ENCODE results near the gene CD81. TPM values are rescaled to one million over a fixed set of nuclear protein-coding genes. Genes with fewer than 3 reads are reported as not detected.
"Not testable (repeated sequence)": the region's sequence is repeated elsewhere in the genome, so short reads cannot be mapped to it uniquely, and the experiment has no call there.

CD81 gene, protein sequence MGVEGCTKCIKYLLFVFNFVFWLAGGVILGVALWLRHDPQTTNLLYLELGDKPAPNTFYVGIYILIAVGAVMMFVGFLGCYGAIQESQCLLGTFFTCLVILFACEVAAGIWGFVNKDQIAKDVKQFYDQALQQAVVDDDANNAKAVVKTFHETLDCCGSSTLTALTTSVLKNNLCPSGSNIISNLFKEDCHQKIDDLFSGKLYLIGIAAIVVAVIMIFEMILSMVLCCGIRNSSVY
- 248 and 294 TPM in 2 replicates for total RNA-seq

DNA sequence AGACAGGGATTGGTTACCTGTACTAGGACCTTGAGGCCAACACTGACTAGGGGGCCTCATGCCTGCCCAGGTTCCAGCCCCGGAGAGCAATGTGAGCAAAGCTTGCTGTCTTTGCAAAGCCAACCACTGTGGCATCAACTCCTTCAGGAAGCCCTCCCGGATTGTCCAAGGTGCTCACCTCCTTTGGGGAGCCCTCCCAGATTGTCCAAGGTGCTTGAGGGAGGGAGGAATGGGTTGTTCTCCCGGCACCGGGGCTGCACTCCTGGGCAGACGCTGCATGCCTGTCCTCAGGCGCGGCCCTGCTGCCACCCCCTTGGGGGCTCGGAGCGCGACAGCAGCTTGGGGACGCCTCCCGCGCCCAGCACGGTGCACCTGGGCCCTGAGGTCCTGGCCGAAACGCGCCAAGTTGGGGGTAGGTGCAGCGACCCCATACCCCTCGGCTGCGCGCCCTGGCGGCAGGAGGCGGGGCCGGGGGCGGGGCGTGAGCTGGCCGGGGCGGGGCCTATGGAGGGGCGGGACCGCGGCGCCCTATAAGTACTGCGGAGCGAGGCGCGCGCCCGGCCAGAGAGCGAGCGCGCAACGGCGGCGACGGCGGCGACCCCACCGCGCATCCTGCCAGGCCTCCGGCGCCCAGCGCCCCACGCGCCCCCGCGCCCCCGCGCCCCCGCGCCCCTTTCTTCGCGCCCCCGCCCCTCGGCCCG lies at the start of gene CD81:
Gene CD81, plus strand, starts transcription at position 560 of the 701 bp plus-strand sequence. CDS start 240 bp downstream, outside the sequence.
- DNase-seq, result peak; percentile 71

DNA sequence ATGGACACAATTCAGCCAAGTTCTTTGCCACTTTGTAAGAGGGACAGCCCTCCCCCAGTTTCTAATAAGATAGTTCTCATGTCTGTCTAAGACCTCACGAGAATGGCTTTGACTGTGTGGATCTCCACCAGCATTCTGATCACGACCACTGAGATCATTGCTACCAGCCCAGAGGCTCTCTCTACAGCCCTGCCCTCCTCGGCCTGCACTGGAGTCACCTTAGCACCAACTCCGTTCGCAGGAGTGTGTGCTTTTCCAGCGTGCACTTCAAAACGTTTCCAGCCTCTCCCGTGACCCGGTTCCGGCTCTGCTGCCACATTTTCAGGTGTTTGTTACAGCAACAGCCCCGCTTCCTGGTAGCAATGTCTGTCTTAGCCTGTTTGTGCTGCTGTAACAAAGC lies 49.1 kb upstream of the CD81 start:
- DNase-seq, result no peak

DNA sequence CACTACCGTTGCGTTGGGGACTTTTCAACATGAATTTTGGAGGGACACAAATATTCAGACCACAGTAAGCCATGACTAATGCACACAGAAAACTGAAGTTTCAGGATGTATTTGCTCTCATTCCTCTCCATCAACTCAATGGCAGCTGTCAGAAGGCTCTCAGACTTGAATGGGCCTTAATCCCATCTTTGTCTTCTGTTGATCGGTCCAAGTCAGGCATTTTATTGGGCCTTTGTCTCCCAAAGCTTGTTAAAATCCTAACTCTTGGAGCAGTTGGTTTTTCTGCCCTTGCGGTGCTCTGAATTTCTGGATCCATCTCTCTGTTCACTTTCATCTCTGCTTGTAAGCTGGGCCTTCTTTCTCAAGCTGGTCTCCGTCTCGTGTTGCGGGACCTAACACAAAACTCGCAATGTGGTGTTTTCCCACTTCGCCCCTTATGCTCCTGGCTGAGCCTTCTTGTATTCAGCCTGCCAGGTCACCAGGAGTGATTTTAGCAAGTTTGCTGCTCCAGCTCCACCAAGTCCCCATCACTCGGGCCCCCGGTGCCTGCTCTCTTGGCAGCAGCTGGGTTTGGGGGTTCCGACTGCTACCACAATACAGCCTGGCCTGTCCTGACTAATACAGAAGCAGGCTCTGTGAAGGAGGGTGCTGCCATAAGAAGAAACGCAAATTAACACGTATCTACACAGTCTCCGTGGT lies 48.3 kb upstream of the CD81 start:
- DNase-seq, result no peak

DNA sequence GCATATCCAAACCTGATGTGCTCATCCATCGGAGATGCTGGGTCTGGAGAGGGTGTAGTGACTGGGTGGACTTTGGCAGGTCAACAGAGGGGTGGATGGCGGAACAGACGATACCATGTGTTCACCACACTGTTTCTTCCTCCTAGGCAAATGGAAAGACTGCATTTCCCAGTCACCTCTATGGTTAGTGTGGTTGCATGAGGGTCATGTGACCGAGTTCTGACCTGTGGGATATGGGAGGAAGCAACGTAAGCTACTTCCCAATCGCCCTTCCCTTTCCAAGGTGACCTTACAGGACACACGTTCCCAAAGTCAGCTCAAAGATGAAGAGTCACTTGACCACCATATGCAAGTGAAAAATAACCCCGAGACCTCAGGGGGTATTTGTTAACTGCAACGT lies 47.6 kb upstream of the CD81 start:
- no peak for DNase-seq

DNA sequence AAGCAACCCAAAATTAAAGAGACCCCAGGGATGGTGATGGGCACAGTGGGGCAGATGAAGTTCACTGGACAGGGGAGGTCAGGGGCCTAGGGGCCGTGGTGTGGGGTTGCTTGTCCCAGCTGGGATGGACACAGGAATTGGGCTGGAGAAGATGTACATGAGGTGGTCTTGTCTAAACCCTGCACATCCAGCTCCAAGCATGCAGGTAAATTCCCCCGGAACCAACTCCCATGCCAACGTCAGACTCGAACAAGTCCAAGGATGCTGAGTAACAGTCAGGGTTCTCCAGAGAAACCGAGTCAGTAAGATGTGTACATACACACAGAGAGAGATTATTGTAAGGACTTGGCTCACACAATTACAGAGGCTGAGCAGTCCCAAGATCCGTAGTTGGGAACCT lies 46.4 kb upstream of the CD81 start:
- DNase-seq, result no peak

DNA sequence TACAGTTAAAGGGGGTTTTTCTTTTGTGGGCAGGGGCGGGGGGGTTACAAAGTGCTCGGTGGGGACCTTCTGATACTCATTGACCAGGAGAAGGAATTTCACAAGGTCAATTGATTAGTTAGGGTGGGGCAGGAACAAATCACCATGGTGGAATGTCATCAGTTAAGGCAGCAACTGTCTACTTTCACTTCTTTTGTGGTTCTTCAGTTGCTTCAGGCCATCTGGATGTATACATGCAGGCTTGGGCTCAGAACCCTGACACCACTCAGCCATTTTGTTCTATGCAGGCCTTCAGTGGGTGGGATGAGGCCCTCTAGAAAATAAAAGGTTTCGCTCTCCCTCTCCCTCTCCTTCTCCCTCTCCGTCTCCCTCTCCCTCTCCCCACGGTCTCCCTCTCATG lies 45.7 kb upstream of the CD81 start:
- DNase-seq, result no peak

DNA sequence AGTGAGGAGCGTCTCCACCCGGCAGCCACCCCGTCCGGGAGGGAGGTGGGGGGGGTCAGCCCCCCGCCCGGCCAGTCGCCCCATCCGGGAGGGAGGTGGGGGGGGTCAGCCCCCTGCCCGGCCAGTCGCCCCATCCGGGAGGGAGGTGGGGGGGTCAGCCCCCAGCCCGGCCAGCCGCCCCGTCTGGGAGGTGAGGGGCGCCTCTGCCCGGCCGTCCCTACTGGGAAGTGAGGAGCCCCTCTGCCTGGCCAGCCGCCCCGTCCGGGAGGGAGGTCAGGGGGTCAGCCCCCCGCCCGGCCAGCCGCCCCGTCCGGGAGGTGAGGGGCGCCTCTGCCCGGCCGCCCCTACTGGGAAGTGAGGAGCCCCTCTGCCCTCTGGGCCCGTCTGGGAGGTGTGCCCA lies 44.5 kb upstream of the CD81 start:
- DNase-seq, result not testable (repeated sequence)

DNA sequence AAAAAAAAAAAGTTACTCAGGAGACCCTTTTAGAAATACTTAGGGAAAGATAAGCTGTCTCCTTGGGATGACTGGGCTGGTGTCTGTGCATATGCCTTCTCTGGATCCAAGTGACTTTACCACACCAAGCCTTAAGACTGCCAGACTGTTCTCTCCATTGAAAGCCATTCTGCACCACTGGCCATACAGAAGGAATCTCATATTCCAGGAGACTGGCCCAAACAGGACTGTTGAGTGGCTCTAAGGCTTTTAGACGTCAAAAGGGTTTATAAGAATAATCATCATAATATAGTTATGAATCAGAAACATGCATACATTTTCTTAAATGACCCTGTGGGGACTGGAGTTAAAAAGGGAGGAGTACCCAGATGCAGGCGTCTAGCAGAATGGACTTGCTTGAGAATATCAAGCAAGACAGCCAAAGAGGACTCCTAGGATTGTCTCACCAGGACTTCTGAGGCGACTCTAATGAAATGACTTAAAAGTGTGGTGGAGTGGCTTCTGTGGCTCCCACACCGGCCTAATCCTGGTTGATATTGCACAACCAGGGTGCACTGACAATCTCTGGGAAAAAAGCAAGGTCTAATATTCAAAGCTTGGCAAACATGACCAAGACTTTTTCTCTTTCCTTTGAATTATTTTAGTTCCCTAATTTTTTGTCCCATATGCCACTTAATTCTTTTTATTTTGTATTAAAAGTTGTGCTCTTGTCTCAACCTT lies 43.5 kb upstream of the CD81 start:
- DNase-seq, result not testable (repeated sequence)

DNA sequence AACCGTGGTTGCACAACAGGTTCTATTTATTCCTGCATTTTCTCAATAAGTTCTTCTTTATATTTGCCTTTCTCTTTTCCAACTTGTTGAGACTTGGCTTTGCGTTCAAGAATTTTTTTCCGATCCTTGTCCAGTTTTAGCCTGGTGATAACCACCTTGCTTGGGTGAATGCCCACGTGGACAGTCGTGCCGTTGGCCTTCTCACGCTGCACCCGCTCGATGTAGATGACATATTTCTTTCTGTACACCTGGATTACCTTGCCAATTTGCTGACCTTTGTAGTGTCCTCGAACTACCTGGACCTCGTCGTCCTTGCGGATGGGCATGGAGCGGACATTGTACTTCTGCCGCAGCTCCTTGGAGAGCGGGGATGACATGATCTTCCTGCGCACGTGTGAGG lies 41.8 kb upstream of the CD81 start:
- DNase-seq, result not testable (repeated sequence)

DNA sequence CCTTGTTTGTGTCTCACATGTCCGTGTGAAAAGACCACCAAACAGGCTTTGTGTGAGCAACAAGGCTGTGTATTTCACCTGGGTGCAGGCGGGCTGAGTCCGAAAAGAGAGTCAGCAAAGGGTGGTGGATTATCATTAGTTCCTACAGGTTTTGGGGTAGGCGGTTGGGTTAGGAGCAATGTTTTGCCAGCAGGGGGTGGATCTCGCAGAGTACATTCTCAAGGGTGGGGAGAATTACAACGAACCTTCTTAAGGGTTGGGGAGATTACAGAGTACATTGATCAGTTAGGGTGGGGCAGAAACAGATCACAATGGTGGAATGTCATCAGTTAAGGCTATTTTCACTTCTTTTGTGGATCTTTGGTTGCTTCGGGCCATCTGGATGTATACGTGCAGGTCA lies 38.4 kb upstream of the CD81 start:
- DNase-seq, result not testable (repeated sequence)

DNA sequence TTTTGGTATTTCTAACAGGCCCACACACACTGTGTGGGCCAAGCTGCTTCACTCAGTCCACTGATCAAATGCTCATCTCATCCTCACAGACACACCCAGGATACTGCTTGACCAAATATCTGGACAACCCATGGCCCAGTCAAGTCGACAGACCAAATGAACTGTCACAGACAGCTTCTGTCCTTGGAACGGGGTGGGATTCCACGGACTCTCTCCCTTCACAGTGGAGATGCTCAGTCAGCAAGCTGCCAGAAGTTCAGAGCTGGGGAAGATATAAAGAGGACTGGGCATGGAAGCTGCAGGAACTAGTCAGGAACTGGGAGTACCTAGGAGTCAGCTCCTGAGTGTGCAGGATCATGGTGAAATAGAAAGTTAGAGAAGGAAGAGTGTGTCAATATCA lies 34.6 kb upstream of the CD81 start:
- DNase-seq, result no peak

DNA sequence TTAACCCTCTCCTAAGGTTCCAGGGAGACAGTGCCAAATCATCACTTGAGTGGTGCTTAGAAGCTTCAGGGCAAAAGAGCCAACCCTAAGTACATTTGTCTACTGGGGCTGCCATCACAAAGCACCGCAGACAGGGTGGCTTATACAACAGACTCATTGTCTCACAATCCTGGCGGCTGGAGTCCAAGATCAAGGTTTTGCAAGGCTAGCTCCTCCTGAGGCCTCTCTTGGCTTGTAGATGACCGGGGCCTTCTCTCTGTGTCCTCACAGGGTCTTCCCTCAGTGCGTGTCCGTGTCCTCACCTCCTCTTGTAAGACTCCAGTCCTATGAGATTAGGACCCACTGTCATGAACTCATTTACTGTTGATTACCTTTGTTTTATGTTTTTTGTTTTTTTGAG lies 34.1 kb upstream of the CD81 start:
- DNase-seq, result no peak

DNA sequence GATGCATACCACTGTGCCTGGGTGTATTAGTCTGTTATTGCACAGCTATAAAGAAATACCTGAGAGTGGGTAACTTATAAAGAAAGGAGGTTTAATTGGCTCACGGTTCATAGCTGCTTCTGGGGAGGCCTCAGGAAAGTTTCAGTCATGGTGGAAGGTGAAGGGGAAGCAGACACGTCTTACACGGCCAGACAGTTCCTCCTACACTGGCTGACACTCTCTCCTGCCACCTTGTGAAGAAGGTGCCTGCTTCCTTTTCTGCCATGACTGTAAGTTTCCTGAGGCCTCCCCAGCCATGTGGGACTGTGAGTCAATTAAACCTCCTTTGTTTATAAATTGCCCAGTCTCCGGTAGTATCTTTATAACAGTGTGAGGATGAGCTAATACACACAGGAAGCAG lies 33.6 kb upstream of the CD81 start:
- no peak for DNase-seq

DNA sequence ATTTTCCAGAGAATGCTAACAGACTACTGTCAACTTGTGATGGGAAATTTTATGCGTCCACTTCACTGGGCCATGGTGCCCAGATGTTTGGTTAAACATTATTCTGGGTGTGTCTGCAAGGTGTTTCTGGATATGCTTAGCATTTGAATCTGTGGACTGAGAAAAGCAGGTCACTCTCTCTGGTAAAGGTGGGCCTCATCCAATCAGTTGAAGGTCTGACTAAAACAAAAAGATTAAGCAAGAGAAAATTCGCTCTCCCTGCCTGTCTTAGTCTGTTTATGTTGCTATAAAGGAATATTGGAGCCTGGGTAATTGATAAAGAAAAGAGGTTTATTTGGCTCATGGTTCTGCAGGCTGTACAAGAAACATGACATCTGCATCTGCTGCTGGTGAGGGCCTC lies 32.1 kb upstream of the CD81 start:
- no peak for DNase-seq

DNA sequence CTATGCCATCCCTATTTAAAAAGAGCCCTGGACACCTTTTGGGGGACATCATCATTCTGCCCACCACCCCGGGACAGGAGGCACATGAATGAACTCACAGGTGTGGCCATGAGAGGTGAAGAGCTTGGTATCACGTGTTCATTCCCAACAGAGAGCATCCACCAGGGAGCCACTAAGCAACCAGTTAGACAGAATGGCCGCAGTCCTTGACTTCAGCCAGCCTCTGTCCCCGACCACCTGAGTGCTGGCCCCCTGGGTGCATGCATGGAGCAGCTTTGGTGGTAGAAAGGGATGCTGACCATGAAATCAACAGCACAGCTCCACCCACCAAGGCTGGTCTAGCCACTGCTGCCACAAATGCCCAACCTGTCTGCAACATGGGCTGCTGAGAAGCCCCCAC lies 31.1 kb upstream of the CD81 start:
- DNase-seq, result no peak

DNA sequence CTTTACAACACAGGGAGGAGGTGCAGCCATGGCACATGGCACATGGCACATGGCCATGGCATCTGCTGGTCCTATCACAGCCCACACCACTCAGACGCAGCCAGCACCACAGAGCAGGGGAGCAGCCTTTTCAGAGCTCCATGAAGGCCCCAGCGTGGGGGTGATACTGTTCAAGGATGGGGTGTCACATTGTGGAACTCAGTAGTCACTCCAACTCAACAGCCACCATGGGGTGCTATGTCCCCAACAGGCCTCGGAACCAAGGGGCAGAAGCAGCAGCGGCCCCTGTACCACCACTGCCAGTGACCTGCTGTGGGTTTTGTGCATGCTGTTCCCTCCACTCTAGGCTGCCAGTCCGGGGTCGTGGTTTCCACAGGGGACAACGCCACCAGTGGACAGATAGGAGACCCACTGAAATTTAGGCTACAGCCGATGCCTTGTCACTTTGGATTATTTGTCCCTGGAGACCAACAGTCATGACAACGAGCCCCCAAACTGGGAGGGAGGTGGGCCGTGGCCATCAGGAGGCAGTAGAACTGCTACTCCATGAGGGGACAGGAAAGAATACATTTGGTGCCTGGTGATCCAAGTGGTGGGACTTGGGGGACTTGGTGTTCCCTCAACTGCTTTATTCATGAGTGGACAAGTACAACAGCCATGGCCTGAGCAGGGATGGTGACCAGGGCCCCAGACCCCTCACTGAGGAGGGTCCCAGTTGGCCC lies 30.4 kb upstream of the CD81 start:
- DNase-seq, result no peak

DNA sequence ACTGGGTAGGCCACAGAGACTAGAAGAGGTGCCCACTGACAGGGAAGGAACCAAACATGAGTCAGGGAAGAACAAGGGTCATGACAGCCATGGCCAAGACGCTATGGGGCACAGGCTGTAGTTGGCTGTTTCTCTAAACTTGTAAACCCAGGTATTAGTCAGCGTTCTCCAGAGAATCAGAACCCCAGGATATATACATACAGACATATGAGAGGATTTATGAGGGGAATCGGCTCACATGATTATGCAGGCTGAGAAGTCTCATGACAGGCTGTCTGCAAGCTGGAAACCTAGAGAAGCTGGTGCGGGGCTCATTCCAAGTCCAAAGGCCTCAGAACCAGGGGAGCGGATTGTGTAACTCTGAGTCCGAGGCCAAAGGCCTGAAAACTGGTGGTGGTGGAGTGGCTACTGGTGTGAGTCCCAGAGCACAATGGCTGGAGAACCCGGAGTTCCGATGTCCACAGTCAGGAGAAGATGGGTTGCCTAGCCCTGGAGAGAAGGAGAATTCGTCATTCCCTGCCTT lies 29.7 kb upstream of the CD81 start:
- DNase-seq, result no peak

DNA sequence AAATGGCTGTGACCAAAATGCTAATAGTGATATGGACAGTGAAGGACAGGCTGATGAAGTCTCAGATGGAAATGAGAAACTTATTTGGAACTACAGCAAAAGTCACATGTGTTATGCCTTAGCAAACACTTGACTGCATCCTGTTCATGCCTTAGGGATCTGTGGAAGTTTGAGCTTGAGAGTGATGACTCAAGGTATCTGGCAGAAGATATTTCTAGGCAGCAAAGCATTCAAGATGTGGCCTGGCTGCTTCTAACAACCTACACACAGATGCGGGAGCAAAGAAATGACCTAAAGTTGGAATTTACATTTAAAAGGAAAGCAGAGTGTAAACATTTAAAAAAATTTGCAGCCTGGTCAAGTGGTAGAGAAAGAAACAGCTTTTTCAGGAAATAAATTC lies 28.1 kb upstream of the CD81 start:
- no peak for DNase-seq

DNA sequence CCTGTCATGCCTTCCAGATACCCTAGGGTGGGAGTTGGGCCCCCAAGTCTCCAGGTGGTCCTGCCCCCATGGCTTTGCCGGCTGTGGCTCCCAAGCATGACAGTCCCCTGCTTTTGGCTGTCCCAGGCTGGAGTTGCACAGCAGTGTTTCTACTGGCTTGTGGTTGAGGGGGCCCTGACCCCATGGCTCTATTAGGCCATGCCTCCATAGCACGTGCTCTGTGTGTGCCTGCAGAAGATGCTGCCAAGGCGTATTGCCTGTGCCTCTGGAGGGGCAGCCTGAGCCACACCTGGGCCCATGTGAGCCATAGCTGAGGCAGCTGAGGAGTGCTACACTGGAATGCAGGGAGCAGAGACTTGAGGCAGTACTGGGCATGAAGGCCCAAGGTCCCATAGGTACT lies 25.4 kb upstream of the CD81 start:
- no peak for DNase-seq

DNA sequence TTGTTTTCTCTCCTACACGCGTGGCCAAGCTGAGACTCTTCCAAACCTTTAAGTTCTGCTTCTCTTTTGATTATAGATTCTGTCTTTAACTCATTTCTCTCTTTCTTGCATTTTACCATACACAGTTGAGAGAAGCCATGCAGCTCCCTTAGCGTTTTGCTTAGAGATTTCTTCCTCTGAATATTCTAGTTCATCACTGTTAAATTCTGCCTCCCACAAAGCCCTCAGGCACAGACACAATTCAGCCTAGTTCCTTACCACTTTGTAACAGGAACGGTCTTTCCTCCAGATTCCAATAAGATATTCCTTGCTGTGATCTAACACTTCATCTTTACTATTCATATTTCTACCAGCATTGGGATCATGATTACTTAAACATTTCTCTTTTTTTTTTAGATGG lies 24.7 kb upstream of the CD81 start:
- DNase-seq, result no peak

DNA sequence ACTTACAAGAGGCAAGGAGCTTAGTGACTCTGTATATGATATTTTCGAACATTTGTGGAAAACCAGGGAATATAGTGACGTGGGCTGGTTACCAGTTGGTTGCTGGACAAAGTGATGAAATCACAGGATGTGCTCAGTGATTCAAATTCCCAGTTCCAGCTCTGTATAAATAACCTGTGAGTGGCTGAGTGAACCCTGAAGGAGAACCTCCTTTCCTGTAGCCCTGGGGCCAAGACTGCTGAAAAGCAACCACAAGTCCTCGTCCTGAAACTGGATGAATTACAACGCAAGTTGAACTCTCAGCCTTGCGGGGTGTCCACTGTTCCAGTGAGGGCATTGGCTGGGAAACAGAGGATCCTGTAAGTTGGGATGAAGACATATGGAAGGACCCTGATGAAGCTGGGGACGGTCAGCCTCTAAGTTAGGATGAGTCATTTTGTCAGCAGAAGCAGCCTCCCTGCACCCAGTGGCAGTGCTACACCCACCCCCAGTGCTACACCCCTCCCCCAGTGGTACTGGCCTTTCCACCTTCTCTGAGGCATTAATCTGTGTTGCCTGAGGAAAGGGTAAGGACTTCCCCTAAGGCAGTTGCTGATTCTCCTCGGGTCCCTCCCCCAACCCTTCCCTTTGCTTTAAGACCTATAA lies 22.0 kb upstream of the CD81 start:
- no peak for DNase-seq

DNA sequence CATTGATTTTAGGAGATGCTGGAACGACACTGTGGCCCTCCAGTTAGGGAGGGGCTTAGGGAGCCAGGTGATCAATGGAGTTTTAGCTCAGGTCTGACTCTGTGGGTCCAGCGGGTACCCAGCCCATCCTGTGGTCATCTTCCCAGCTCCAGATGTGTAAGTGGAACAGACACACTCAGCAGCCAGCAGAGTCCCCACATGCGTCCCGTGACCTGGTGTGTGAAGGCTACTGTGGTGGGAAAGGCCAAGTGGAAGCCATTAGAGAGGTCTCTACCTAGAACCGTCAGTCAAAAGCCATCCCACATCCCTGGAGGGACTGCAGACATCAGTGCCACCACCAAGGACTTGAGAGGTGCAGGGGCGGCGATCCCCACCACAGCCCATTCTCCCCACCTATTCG lies 19.9 kb upstream of the CD81 start:
- no peak for DNase-seq
